ENCODE results near the gene TACC2. TPM values are rescaled to one million over a fixed set of nuclear protein-coding genes. Genes with fewer than 3 reads are reported as not detected.
"Not testable (repeated sequence)": the region's sequence is repeated elsewhere in the genome, so short reads cannot be mapped to it uniquely, and the experiment has no call there.

TACC2 gene
- total and polyA plus RNA-seq, 12 donors = 68.1 to 451 (median 364) TPM

GRCh38 chr10:121984463-121984862 is 4.5 kb upstream of the TACC2 start:
- 72 to 79% methylated on average over 2 of the region's 2 CpGs for WGBS, 2 donors
- ATAC-seq (no peak), DNase-seq (no peak)
- no peaks in the 10 kb centered on the region for H3K27me3 ChIP-seq
- H3K4me3 ChIP-seq = no peak overlapping the region
- no peak overlapping the region for H3K27ac ChIP-seq
- peaks cover 0 to under 1% (median 0%) of the 10 kb centered on the region in 9 donors for H3K4me1 ChIP-seq
- no peak for TF ChIP-seq CTCF (IDR thresholded peaks at IDR 0.05)
- peaks cover 0 to 26% (median 8%) of the 10 kb centered on the region in 11 donors for H3K9me3 ChIP-seq
- no peaks in the 10 kb centered on the region for H3K36me3 ChIP-seq
- intact Hi-C loops (cut with DNase I) = no loop called here

DNA sequence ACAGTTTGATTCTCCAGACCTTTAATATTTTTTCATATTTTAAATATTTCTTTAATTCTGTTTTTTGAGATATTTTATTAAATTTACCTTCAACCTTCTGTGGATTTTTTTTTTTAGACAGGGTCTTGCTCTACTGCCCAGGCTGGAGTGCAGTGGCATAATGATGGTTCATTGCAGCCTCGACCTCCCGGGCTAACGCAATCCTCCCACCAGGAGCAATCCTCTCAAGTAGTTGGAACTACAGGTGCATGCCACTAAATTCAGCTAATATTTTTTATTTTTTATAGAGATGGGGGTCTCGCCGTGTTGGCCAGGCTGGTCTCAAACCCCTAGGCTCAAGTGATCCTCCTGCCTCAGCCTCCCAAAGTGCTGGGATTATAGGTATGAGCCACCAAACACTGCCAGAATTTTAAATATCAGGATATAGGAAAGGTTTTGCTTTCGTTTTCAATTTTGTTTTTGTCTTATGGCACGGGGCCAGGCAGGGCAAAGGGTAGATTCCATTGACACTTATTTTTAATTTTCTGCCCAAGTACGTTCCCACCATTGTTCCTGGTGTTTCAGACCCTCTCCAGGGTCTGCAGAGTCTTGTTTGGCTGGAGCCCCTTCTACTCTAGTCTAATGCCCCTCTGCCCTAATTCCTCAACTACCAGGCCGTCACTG is 1.2 kb downstream of the TACC2 start:
- Histone ChIP-seq H3K9me3 (peaks cover 0 to 9% (median 0%) of the 10 kb centered on the region in 11 donors), H3K27ac (peak overlapping the region in 8 of 10 donors; percentile 0 to 62 (median 36)), H3K4me1 (peaks cover 0 to 24% (median 12%) of the 10 kb centered on the region in 9 donors), H3K36me3 (no peaks in the 10 kb centered on the region), H3K27me3 (no peaks in the 10 kb centered on the region), H3K4me3 (peak overlapping the region in 1 of 10 donors; percentile 9)
- intact Hi-C loops (cut with DNase I) = loop anchor here in 1 of 10 donors (10.0 kb wide), 1 partner anchor 125 kb away; no protein-coding TSS in a partner anchor
- no peak for TF ChIP-seq CTCF (IDR thresholded peaks at IDR 0.05)
- WGBS, 2 donors = 66 to 73% methylated on average over 9 of the region's 9 CpGs
- ATAC-seq (no peak), DNase-seq (no peak)

- not testable (repeated sequence) for H3K4me3 ChIP-seq, H3K36me3 ChIP-seq, H3K27ac ChIP-seq, ATAC-seq, H3K27me3 ChIP-seq, DNase-seq, H3K9me3 ChIP-seq
- intact Hi-C loops (cut with DNase I) = loop anchor here in 1 of 10 donors (10.0 kb wide), 1 partner anchor 123 kb away; no protein-coding TSS in a partner anchor
- 77 to 89% methylated on average over 4 of the region's 4 CpGs for WGBS, 2 donors
- peaks cover 0 to 35% (median 12%) of the 10 kb centered on the region in 9 donors for H3K4me1 ChIP-seq
These were observed 2.8 kb downstream of the TACC2 start for GRCh38 chr10:121991727-121992126.

DNA sequence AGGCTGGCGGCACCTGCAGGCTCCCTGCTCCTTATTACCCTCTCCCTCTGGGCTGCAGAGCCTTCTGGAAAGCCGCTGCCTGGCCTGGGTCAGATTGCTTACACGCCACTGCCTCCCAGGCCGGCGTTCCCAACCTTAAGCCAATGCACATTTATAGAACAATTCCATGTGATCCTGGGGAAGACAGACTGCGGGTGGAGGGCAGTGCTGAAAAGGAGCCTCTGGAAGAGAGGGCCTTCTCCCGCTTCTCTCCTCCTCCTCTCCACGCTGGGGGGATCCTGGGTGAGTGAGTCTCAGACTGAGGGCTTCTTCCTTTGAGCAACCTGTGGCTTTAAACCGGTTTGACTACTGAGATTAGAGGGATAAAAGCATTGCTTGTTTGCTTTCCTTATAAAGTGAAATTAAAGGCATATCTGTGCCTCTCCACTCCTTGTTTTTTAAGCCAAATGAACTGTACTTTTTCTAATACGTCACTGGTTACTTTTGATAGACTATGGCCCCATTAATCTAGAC is 5.5 kb downstream of the TACC2 start:
- peak; percentile 54 to 61 for DNase-seq
- WGBS, 2 donors = 15 to 34% methylated on average over 10 of the region's 10 CpGs
- Histone ChIP-seq H3K27me3 (no peaks in the 10 kb centered on the region), H3K36me3 (no peaks in the 10 kb centered on the region), H3K4me3 (peak overlapping the region; percentile 26 to 50 (median 38)), H3K9me3 (no peaks in the 10 kb centered on the region), H3K4me1 (peaks cover 0 to 60% (median 13%) of the 10 kb centered on the region in 9 donors), H3K27ac (peak overlapping the region; percentile 70 to 94 (median 88))
- intact Hi-C loops (cut with DNase I) = loop anchor here in 1 of 10 donors (10.0 kb wide), 1 partner anchor 120 kb away; no protein-coding TSS in a partner anchor
- ATAC-seq = peak; percentile 67 to 89 (median 83)
- peak in 2 of 9 donors; percentile 2 to 24 for TF ChIP-seq CTCF (IDR thresholded peaks at IDR 0.05)
